GM18507 (cell line): Measurements from ENCODE around the gene EAF1.
A peak's percentile ranks its signal among the peaks of the same experiment; 100 is the strongest.
"Not testable (repeated sequence)": the region's sequence is repeated elsewhere in the genome, so short reads cannot be mapped to it uniquely, and the experiment has no call there.

ENCODE experiments used
- DNase-seq: peaks from one replicate; pipeline ENCODE4 v3.0.0; 2011; ENCODE audit warnings: low read depth; ENCODE audit not compliant: insufficient read length; ENCODE audit errors: extremely low spot score
- FAIRE-seq: peaks from 2 replicates; lab custom pipeline; 2011; peaks lifted over from hg19 to GRCh38; lab: Jason Lieb, UNC

EAF1 gene

DNA sequence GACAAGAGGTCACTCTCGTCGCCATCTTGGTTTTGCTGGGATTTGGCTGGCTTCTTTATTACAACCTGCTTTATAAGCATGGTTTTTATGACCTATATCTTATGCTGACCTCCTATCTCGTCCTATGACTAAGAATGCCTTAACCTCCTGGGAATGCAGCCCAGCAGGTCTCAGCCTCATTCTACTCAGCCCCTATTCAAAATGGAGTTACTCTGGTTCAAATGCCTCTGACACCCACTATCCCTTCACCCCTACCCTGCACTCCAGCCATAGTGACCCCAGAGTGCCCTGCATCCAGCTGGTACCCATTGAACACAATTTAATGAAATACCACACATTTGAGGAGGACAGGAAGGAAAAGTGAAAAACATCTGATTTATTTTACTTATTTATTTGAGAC is 23.4 kb upstream of the EAF1 start:
- FAIRE-seq (no peak), DNase-seq (no peak)

DNA sequence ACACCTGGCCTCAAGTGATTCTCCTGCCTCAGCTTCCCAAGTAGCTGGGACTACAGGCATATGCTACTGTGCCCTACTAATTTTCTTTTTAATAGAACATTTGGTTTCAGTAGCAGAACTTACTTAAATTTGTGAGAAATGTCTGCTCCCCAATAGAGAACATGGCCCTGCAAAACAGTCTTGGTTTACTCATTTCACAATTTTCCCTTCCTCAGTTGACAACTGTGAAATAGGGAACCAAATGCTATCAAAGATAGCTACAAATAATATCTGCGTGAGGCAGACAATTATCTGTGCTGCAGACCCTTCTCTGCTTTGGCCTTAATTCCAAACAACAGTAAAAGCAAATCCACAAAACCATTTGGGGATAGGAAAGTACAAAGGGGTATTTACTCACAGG is 22.6 kb upstream of the EAF1 start:
- DNase-seq, result no peak
- no peak for FAIRE-seq

DNA sequence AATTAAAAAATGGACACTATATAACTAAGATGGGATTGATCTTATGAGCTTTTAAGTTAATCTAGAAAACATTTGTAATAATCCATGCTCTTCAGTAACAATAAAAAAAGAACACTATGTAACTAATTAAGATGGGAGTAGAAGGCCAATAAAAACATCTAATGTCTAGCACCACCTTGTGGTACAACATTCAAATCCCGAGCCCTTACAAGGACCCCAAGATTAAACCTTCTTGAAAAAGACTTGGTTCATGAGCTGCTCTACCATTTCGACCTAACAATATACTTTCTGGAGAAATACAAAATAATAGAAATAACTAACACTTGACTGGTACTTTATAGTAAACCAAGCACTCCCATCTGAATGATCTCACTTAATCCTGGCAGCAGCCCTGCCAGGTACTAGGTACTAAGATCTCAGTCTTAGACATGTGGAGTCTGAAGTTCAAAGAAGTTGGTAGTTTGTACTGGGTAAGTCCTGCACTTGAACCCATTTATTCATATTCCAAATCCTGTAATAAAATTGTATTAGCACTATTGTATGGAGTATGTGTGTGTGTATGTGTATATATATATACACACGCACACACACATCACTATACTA is 21.8 kb upstream of the EAF1 start:
- peak; percentile 71 for FAIRE-seq

DNA sequence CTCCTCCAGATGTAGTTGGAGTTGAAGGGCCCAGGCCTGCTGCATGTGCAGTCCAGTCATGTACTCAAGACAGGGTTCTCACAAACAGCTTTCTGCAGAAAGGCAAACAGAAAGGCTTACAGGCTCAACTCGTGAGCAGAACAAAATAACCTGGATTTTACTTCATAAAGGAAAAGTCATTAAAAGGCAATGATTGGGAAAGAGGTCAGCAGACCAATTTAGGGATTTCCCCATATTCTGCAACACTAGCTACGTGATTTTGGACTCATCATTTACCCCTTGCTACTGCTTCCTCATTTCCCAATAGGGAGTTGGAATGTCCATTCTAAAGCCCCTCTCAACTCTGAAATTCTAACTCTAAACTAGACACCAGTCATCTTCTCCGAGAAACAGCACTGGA is 18.2 kb upstream of the EAF1 start:
- no peak for FAIRE-seq

More for the DNA sequence above, 21.8 kb upstream of the EAF1 start:
- no peak for DNase-seq

DNA sequence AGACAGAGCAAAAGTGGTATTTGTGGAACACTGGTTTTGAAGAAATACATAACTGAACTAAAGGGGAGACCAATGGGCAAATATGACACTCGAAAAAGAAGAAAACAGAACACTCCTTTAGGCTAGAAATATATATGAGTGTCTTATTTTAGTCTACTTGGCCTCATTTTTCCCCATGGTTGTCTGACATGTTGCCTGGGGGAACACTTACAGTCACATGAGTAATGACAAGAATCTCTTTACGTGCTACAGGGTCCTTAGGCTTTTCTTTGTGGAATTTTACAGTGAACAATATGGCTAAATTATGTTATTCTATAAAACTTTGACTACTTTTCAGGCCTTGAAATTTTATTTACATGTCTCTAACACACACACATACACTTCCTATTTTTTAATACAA is 17.6 kb upstream of the EAF1 start:
- DNase-seq (no peak), FAIRE-seq (no peak)

More for the DNA sequence above, 18.2 kb upstream of the EAF1 start:
- DNase-seq, result no peak

DNA sequence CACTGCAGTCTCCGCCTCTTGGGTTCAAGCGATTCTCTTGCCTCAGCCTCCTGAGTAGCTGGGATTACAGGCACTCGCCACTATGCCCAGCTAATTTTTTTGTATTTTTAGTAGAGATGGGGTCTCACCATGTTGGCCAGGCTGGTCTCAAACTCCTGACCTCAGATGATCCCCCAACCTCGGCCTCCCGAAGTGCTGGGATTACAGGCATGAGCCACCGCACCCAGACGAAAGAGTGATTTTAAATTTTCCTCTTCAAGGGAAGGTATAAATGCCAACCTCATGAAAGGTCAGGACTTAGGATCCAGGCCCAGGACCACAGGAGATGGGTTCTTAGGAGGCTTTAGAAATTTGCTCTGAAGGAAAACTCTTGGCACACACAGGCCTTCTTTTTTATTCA is 16.4 kb upstream of the EAF1 start:
- DNase-seq, FAIRE-seq: not testable (repeated sequence)

DNA sequence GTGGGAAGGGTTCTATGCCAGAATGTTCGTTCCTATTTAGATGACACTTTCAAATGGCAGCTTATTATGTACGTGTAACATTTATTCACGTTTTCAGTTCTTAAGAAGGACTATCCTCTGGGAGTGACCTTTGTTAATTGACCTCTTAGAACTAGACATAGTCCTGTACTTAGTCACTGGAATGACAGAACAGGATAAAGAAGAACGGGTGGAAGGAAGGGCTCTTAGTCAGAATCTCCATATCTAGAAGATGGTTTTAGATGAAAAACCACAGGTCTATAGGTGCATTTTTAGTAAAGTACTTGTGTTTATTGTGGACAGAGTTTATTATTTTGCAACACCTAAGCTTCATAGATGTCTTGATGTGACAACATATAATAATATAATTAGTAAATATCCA is 6.5 kb upstream of the EAF1 start:
- no peak for DNase-seq
- no peak for FAIRE-seq

DNA sequence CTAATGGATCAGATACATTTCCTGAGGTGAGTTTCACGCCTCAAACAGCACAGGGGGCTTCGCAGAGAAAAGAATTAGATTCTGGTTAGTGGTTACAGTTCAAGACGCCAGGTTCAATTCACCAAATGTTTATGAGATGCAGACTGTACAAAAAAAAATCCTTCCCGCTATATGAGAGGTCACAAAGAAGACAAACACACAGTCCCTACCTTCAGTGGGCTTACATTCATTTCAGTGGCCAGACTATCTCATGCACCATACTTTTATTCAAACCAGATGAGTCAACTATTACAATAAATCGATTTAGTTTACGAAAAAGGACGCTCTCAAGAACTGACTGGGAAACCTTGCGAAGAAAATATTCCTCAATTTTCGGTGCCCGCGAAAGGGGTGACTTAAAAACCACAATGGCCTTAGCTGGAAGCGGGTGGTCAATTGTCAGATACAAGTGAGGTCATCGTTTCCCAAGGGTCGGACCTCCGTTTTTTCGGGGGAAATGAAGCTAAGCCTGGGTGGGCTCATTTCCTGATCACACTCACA is 749 bp upstream of the EAF1 start:
- FAIRE-seq, result no peak
- no peak for DNase-seq

DNA sequence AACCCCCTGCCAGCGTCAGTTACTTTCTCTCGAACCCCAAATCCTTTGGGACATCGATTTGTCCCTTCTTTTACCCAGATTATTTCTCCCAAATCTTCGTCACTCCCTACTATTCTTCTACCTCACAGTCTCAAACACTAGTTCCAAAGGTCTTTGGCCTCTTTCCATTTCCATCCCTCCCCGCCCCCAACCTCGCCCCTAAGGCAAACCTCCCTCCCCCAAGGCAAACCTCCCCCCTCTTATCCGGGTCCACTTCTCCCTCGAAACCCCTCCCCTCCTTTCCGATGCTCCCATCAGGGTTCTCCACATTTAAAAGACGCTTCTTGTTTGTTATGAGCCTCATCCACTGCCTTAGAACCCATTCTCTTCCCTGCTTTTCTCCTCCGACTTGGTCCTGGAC is 583 bp downstream of the EAF1 start:
- DNase-seq (no peak), FAIRE-seq (no peak)

DNA sequence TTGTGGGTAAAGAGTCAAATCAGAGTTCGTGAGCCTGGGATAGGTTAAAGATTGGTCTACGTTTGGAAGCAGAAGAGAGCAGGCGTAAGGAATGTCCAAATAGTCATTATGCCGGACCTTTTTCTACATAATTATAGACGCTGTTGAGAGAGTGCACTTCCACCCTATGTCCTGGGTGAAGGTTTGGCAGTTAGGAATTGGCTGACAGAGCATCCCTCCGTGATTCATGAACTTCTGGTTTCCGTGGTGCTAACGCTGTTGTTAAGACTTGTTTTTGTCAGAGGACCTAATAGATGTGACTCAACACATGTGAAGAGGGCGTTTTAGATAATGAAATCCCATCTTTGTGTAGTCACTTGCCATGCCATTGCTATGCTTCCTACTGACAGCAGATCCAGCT is 1.1 kb downstream of the EAF1 start:
- no peak for FAIRE-seq
- no peak for DNase-seq

DNA sequence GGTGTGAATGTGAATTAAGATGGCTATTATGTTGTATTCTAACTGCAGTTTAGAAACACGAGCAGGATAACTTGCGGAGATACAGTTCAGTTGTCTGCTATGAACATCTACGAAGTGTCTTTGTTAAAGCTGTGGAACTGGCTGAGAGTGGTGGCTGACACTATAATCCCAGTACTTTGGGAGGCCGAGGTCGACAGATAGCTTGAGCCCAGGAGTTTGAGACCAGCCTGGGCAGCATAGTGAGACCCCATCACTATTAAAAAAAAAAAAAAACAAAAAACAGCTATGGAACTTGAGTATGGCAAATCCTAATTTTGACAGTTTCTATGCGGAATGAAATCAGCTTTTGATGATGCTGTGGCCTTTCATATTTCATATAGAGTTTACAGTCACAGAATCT is 1.7 kb downstream of the EAF1 start:
- DNase-seq (no peak), FAIRE-seq (no peak)

DNA sequence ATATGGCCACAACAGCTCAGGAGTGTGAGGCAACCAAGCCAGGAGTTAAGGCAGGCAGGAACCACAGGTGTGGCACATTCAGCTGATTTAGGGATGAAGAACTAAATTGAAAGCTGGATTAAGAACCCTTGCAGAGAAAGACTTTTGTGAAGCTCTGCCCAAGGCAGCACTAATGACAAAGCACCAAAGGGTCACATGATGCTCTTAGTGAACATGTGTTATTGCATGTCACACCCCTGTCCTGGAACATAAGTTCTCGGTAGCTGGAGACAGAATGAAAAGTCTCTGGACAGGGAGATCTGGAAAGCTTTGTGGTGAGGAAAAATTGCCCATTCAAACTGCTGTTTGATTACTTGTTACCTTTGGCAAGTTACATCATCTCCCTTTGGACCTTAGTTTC is 3.2 kb downstream of the EAF1 start:
- FAIRE-seq (no peak), DNase-seq (no peak)

DNA sequence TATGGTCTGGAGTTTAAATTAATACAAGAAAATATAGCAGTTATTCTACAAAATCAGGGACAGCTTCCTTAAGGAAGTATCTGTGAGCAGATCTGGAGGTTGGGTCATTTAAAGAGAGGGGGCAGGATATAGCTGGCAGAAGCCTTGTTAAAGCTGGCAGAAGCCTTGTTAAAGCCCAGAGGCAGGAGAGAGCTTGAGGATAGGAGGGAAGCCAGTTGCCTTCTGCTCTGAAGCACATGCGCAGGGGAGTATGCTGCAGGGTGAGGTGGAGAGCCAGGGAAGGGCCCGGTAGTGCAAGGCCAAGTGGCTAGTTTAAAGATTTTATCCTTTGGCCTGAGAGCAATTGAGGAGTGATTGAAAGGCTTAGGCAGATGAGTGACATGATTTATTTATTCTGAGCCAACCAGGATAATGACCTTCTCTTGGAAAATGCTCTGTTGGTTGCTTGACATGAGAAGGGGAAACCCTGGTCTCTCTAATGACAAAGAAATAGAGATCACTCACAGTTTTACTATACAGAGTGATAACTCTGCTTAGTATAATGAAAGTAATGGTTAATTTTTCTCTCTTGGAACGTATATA is 3.9 kb downstream of the EAF1 start:
- no peak for FAIRE-seq
- DNase-seq, result no peak

DNA sequence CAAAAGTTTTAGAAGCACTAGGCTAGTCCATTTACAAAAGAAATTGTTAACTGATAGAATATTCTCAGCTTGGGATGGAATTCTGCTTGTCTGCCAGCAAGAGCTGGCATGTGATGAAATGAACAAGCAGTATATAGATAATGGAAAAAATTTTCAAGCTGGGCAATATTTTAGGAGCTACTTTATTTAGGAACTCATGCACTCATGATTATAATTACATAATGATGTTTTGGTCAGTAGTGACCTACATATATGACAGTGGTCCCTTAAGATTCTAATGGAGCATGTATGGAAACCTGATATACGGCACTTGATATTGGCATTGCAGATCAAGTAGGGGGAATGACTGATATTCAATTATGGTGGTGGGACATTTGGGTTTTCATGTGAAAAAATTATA is 6.1 kb downstream of the EAF1 start:
- FAIRE-seq (no peak), DNase-seq (no peak)

DNA sequence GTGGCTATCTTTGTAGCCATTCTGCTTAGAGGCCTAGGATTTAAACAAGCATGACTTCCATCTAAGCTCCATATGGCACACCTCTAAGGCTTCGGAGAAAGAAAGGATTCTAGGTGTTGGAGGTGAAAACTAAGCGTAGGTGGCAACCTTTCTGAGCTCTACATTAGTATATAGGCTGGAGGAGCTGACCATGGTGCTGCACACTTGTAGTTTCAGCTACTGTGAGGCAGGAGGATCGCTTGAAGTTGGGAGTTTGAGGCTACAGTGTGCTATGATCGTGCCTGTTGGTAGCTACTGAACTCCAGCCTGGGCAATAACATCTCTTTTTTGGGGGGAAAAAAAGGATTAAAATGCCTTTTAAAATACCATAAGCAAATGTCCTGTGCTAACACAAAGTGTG is 7.4 kb downstream of the EAF1 start:
- FAIRE-seq (no peak), DNase-seq (no peak)

DNA sequence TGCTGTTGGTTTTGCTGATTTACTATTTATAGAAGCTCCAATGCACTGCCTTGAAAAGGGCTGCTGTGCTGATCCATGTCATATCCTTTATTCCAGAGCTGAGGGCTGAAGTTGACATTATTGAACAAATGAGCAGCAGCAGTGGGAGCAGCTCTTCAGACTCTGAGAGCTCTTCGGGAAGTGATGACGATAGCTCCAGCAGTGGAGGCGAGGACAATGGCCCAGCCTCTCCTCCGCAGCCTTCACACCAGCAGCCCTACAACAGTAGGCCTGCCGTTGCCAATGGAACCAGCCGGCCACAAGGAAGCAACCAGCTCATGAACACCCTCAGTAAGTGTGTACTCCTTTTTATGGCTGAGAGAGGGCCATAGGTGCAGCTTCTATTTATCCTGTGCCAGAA is 8.8 kb downstream of the EAF1 start:
- FAIRE-seq (no peak), DNase-seq (no peak)

DNA sequence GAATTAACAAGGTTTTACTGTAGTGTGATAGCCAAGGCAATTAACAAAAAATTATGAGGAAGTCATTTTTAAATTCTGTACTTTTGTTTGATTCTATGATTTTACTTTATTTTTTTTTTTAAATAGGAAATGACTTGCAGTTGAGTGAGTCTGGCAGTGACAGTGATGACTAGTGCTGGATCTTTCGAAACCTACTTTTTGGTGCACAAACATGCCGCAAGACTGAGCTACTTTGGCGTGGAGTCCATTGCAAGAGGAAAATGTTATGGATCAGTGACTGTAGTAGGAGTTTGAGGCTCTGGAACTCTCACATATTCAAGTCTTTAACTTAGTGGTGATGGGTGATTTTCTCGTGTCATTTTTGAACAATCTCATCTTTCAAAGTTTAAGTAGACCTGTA is 11.6 kb downstream of the EAF1 start:
- DNase-seq (no peak), FAIRE-seq (no peak)

DNA sequence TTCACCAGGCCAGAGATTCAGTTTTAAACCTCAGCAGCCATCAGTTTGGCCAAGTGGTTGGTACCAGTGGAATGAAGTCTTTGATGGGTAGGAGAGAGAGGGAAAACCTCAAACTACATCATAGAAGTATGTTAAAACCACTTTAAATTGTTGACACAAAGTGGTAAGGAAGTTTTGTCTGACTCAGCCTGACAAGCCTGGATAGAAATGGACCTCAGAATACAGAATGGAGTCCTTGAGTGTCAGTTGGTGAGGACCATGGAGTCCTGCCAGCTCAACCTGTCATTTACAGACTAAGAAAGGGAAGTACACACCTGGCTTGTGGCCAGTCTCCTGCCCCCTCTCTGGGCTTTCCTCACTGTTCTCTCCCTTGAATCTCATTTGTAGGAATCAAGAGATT is 12.1 kb downstream of the EAF1 start:
- DNase-seq (no peak), FAIRE-seq (no peak)

DNA sequence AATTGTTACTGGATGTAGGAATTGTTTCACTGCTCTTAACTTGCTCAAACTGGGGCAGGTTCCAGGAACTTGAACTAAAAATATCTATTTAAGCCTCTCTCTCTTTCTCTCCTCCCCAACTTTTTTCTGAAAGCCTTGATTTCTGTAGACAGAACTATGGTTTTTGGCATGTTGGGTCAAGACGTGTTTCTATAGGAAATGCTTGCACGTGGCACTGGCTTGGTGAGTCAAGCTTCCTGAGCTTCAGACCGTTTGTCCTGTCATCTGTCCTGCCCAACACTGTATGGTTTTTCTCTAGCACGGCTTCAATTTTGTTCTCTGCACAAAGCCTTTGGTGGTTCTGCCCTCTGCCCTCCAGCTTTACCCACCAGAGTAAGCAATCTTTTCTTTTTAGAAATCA is 13.5 kb downstream of the EAF1 start:
- FAIRE-seq, result no peak
- no peak for DNase-seq

DNA sequence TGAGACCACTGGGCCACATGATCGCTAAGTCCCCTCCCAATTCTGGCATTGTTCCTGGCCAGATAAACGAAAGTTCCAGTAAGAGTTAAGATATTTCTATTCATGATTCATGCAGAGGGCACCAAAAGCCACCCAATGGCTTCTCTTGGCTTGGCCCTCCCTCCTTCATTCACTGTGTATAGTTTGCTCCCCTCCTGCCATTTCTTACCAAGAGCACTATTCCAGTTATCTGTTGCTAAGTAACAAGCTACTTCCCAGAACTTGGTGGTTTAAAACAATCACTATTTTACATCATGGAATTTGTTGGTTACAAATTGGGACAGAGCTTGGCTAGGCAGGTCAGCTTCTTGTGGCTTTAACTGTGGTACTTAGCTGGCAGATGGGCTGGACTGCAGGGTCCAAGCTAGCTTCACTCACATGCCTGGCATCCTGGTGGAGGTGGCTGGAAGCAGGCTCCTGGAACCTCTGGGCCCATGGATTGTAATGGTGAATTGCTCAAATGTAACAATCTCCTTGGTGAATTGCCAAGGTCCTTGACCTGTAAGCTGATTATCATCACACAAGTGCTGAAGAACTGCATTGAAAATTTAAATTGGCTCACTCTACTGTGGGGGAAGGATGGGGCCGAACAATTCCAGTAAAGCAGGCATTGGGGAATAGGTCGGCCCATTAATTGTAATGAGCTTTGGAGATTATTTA is 16.6 kb downstream of the EAF1 start:
- no peak for DNase-seq
- FAIRE-seq, result no peak
